ENCODE results near the gene JAZF1.
"Not testable (repeated sequence)": the region's sequence is repeated elsewhere in the genome, so short reads cannot be mapped to it uniquely, and the experiment has no call there.

JAZF1 gene

DNA sequence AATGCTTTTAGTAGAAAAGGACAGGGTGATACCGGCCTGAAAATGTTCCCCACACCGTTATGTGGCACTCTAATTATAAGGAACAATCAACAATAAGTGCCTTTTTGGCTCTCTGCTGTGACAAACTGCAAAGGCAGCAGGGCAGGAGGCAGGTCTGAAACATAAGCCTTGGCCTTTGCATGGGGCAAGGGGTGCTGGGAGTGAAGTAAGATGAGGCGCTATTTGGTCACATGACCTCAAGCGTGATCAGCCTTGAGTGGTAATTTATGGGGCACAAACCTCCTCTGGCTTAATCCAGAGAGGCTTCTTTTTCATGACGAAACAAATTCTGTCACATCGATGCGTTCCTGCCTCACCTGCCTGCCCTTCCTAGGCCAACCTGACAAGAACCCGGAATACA, 237.9 kb downstream of the JAZF1 start:
- no peak for DNase-seq (ENCODE audit: low read depth in 3 of 3)

DNA sequence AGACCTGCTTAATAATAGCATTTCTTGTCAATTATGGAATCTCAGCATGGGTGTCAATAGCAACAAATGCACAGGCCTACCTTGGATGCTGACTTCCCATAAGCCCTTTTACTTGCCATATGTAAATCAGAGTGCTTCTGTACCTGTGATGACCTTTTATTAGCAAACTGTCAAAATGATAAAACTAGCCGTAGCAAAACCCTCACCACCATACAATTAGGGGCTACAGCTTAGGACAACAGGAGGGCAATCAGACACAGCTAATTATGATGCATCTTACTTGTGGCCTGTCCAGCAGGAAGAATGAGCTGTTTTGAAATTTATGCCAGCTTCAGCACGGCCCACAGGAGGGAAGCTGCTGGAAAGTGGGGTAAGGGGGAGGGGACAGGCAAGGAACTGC, 239.1 kb downstream of the JAZF1 start:
- DNase-seq (ENCODE audit: low read depth in 3 of 3): no peak

DNA sequence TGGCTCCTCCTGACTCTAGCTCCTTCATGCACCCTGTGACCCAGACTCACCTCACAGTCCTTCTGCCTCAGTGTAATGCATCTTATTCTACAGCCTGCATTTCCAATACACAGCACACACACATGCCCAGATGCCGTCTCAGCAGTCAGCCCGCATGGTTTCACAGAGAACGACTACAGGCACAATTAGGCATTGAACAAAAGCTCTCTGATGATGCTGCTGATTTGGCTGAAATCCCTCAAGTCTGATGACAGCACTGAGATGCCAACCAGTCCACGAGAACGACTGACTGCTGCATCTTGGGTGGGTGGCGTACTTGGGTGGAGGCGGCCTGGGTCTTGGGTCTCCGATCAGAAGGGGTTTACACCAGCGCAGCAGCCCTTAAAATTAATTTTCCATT, 240.3 kb downstream of the JAZF1 start:
- no peak for DNase-seq (ENCODE audit: low read depth in 3 of 3)

DNA sequence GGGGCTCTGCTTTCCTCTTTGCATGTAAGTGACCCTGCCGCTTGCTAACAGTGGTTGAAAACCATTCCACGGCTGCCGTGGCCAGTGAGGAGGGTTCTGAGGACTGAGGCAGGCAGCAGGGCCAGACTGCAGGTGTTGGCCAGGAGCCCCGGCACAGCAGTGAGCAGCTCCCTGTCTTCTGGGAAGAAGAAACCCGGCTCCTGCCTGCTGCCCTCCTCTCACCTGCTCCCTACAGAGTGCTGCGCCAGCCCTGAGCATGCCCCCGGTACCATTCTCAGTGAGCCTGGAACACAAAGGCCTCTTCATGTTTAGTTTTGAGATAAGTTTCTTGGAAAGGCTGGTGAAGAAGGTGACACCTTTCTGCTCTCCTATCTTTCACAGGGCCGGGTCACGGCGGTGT, 240.7 kb downstream of the JAZF1 start:
- no peak for DNase-seq (ENCODE audit: low read depth in 3 of 3)

DNA sequence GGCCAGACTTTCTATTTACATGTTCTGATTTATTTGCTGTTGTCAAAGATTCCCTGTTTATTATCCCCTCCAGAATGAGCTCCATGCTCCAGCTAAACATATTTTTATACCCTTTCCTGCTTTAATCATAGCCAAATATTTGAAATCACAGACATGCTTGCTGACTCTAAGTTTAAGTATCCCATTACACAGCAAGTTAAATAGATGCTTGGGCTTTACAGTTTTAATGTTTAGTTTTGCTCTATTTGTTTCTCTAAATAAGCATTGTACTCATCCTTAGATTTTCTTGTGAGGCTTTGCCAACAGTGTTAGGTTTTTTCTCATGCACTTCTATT, 243.9 kb downstream of the JAZF1 start:
- no peak for DNase-seq (ENCODE audit: low read depth in 3 of 3)

DNA sequence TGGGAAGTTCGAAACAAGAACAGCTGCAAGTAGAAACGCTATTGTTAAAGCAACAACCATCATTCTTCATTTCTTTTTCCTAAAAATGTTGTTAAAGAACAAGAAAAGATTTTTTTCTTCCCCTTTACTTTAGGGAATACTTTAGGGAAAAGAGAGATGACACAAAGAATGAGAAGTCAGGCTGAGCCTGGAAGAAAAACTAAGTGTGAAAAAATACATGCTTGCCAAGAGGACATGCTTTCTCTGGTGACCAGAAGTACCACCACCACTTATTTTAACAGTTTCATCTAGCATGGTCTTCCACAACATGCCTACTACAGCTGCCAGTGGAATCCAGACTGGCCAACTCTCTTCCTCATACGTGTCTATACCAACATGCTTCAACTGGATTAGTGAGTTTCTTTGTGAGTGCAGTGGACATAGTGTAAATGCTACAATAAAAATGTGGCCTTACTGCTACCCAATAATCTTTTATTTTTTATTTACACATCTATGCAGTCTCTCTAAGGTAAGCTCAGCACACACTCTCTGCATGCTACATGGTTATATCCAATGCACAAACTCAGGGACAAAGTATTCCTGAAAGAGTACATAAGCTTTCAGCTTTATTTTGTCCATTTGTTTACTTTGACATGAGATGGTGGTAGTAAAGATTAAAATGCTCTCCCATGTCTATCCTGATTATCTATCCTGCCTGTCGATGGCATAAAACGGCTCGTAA, 244.4 kb downstream of the JAZF1 start:
- no peak for DNase-seq (ENCODE audit: low read depth in 3 of 3)

DNA sequence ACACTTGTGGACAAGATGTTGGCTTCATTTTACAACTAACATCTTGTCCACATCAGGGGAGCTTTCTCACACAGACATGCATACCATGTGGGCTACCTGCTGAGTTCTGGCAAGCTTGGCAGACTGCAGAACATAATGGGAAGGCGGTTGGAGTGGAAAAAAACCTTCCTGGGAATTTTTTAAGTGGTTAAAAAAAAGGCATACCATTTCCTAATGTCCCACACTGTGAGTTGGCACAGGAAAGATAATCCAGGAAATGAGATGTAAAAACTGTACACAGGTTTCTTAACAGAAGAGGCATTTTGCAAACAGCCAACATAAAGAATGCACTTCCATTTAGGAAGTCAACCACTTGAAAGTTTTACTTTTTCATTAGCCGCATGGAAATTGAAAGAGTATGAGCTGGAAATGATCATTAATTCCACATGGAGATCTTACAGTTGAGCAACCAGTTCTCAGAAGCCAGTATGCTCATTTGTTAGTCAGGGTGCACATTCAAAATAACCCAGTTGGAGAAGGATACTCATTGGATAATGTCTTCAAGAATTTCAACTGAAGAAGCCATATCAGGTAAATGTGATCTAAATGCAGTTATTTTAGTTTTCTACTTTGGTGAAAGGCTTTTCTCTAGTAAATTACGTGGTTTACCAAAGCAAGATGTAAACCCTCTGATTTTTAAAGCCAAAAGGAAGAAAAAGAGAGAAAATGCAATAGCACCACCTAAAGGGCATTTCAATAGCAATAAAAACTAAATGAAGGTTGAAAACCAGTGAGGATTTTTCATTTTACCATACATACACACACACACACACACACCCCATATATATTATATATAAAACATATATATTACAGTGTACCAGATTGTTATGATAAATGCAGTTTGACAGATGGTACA, 246.7 kb downstream of the JAZF1 start:
- DNase-seq (ENCODE audit: low read depth in 3 of 3): no peak

DNA sequence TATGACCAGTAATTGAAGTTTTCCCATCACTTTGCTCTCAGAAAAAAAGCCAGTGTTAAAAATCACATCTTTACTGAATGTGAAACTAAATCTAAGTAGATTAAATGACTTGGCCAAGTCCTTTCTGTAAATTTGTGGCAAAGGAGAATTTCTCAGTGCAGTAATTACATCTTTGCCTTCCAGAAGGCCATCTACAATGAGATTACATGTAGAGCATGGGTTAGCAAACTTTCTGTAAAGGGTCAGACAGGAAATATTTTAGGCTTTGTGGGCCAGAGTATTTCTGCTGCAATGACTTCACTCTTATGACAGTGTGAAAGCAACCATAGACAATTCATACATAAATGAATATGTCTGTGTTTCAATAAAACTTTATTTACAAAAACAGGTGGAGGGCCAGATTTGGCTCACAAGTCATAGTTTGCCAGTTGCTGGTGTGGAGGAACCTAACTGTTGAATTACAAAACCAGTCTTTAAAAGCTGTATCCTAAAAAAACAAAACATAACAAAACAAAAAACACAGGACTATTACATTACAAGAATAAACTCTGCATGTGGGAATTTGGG, 249.6 kb downstream of the JAZF1 start:
- no peak for DNase-seq (ENCODE audit: low read depth in 3 of 3)

DNA sequence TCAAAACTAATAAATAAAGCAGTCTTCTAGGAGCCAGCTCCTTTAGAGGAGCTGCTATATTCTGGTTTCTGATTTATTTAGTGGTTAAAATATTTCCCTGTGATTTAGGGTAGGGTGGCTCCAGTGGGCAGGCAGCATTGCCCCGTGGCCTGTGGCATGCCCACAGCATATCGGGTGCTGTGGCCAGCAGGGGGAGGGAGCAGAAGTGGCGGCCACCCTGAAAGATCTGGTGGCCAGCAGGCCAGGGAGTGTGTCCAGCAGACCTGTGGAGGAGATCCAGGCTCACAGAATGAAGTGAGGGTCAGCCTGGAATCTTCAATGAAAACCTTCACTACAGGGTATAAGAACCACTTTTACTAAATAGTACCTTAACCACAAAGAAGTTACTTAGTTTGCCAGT, 251.5 kb downstream of the JAZF1 start:
- DNase-seq (ENCODE audit: low read depth in 3 of 3): no peak

DNA sequence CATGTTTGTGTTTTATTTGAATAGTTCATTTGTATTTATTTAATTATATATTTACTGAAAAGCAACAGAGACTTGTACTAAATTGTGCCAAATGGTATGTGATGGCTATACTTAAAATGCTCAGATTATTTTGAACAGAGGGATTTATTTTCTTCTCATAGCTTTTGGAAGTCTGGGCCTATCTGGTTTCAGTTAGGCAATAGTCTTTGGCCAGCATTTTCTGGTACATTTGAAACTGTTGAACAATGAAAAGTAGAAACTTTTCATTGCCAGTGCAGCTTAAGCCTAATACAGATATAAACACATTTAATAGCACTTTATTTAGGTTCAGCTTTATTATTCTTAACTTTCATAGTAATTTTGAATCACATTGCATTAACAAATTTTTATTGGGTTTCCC, 252.6 kb downstream of the JAZF1 start:
- no peak for DNase-seq (ENCODE audit: low read depth in 3 of 3)

DNA sequence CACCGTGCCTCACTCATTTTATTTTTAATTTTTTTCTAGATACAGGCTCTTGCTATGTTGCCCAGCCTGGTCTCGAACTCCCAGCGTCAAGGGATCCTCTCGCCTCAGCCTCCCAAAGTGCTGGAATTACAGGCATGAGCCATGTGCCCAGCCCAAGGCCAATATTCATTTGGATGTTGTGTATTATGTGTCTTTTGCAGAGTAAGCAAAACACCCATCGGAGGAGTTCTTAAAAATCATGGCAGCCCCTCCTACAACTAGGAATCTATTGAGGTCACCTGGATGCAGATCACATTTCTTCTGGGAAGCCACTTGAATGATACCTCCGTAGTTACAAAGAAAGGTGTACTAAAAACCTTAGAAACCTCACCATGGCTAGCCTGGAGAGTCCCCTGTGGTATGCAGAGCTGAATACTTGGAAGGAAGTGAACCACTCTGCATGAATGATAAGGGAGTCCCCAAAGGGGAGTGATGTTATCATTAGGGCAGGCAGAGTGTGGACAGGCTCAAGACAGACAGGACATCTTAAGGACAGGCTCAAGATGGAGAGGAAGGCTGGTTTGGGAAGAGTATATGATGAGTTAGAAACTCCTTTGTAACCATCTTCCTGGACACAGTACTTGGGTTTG, 254.9 kb downstream of the JAZF1 start:
- DNase-seq (ENCODE audit: low read depth in 3 of 3): no peak

DNA sequence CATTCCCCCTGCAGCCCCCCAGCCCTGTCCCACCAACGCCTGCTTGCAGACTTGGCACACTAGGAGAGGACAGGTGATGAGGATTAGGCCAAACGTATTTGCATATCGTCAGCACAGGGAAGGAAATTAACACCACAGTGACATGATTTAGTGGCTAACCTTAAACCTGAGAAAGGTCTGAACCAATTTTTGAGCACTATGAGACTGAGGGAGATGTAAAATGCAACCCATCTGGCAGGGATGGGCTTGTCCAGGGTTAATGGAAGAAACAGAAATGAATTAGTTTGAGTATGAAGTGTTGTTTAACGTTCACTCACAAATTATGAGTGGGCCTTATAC, 257.0 kb downstream of the JAZF1 start:
- no peak for DNase-seq (ENCODE audit: low read depth in 3 of 3)

DNA sequence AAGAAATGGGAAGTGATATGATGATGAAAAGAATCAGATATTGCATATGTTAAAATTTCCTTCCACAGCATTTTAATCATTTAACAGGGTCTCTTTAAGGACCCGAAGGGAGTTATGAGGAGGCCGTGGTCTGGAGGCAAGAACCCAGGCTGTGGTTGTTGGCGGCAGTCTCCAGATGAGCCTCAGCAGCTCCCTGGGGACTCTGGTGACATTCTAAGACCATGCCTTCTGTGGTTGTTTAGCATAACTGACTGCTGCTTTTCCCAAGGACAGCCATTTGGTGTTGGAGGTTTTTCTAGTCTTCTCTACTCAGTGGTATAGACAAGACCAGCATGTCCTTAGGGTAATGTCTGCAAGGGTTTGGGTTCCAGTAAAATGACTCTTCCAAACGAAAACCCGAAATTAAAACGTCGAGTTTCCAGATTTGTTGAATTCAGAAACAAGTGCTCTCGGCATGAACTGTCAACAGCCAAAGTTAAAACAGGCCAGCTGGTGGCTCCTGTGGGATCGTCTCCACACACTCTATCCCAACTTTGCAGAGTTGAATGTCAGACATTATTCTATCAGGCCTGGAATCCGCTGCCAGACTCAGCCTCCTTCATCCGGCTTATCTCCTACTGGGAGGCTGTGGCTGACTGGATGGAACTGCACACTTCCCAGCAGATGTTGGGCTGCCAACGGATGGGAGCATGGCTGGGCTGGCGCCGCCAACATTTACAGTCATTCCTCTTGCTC, 257.5 kb downstream of the JAZF1 start:
- DNase-seq (ENCODE audit: low read depth in 3 of 3): no peak

DNA sequence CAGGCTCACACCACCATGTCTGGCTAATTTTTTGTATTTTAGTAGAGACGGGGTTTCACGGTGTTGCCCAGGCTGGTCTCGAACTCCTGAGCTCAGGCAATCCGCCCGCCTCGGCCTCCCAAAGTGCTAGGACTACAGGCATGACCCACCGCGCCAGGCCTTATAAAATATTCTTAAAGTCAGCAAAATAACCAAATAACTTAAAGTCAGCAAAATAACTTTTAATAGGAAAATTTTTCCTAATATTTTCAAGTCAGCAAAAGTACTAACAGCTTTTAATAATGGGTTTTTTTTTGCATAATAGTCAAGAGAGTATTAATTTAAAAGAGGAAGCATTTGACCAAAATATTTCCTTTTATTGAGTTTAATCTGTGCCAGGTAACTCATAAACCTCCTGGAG, 258.2 kb downstream of the JAZF1 start:
- DNase-seq (ENCODE audit: low read depth in 3 of 3): not testable (repeated sequence)

DNA sequence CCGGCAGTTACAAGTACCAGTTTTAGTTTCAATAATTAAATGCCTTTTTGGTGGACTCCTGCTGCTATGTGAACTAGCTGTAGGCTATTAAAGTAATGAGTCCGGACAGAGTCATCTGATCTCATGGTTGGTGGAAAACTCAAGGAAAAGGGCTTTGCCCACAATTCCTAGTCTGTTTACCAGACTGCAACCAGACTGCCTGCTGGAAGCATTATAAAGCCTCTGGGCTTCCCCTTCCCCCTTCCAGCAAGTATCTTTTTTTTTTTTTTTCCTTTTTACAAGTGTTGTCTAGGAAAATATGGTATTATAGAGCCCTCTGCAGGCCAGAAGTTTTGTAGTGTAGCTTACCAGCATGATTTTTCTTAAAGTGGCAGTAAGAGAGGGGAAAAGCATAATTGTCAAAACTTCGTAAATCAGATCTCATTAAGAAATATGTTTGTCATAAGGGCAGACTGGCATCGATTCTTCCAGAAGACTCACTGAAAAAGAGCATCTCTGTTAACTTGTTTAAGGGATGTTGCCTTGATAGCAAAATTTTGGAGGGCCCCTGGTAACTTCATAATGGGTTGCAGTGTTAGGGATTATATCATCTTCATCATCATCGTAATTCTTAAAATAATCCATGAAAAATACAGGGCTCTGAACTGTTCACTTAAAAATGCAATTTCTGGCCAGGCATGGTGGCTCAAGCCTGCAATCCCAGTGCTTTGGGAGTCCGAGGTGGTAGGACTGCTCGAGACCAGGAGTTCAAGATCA, 259.3 kb downstream of the JAZF1 start:
- no peak for DNase-seq (ENCODE audit: low read depth in 3 of 3)

DNA sequence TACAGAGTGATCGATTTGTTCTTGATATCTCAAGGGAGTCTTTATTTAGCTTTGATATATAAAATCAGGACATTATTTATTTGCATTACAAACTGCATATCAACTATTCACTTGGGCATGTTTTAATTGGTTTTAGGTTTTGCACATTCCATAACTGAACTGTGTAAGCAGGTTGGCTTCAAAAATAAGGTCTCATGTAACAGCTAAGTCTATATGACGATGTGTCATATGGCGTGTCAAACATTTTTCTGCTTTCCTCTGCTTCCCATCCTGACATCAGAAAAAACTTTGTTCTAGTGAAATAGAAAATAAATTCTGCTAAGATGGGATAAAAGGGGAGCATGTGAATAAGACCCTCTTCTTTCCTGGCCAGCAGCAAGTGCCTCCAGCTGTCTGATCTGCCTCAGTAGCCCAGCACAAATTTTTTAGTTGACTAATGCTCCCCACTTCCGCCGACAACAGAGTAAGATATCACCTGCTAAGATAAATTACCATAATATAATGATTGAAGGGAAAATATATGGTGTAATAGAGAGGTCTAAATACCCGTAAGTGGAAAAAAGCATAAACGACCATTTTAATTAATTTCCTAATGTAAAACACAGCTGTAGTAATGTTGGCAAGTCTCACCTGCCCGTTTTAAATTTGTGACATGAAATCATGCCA, 260.2 kb downstream of the JAZF1 start:
- no peak for DNase-seq (ENCODE audit: low read depth in 3 of 3)

DNA sequence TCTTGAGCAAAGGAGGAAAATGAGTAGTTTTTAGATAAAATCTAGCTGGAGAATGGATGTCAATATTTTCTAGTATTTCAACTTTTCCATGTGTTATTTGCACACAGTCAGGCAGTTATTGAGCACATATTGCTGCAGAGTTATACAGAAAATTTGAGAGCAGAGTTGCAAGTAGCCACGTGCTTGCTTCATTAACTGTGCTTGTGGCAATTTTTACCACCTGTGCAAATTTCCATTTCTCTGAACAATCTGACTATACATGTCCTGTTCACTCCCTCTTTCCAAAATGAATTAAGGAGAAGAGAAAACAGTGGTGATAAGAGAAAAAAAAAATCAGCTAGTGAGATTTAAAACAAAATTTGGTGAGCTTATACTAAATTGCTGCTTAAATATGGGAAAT, 262.1 kb downstream of the JAZF1 start:
- DNase-seq (ENCODE audit: low read depth in 3 of 3): no peak

DNA sequence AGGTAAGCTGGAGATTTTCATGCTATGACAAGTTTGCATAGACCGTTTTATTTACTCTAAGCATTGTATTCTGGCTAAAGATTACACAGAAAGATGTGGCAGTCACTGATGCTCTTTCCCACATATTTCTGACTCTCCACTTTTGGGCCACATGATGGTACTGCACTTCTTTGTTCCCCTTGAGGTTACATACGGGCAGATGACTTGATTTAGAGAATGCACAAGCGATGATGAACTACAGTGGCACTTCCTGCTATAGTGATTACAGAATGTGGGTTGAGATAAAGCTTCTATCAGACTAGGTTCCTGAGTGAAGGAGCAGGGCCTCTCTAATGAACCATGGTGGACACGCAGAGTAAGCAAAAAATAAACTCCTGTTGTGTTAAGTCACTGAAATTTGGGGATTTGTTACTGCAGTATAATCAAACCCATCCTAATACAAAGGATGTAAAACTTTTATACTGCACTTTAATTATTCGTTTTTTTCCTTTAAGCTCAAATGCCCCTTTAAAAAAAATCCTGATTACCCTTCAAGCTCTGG, 262.8 kb downstream of the JAZF1 start:
- no peak for DNase-seq (ENCODE audit: low read depth in 3 of 3)

DNA sequence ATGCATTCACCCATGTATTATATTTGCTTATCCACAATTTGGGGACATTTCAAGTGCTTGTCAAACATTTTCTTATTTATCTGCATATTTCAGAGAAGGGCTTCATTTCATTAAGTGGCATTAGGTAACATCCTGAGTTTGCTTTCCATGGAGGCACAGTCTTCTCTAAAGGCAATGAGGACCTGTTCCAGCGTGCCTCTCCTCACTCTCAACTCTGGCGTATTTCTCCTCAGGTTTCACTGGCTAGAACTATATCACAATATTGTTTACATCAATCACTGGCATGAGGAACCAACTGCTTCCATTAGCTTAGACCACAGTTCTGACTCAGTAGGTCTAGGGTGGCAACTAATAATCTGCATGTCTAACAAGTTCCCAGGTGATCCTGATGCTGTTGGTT, 263.5 kb downstream of the JAZF1 start:
- DNase-seq (ENCODE audit: low read depth in 3 of 3): no peak

DNA sequence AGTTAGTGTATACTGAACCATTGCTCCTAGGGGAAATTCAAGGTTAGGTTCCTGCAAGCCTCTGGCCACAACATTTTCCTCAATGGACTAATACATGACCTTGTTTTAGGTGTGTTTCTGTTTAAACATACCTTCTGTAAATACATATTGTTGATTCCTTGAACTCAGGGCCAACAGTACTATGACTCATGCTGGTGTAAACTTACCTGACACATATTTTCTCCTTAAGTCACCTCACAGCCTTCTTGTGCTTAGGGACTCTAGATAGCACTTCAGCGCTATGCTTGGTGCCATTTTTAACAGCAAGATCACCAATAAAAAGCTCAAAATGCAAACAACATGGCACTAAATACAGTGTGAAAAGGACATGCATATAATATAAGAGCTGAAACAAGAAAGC, 264.2 kb downstream of the JAZF1 start:
- DNase-seq (ENCODE audit: low read depth in 3 of 3): no peak

DNA sequence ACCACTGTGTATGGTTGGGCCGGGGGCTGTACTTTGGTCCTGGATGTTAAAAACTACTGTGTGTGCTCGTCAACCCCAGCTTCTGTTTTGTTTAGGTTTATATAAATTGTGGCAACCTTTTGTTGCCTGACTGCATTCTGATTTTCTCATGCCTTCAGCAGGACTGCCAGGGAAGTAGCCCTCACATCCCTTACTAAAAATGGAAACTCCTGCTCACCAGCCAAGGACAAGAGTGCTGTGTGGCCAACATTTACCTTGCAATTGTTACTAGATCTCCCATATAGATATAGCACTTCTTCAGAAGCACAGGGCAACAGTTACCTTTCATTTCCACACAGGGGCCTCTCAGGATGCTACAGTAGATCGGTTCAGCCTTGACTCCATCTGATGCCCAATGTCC, 266.2 kb downstream of the JAZF1 start:
- DNase-seq (ENCODE audit: low read depth in 3 of 3): no peak
